GM12891 (cell line): Measurements from ENCODE around the gene ATG5.

Experiments
- PAX5 ChIP-seq: IDR thresholded peaks from 2 replicates; pipeline ENCODE4 v1.6.1; 2011; ENCODE audit warnings: low read length, moderate library complexity, mild to moderate bottlenecking; ENCODE audit not compliant: insufficient read depth, severe bottlenecking
- POLR2A ChIP-seq: IDR thresholded peaks from 2 replicates; pipeline ENCODE4 v1.6.1; 2011; ENCODE audit warnings: low read depth, low read length, control low read depth
- POLR2AphosphoS5 ChIP-seq: IDR thresholded peaks from 2 replicates; pipeline ENCODE4 v1.6.1; 2011; ENCODE audit warnings: low read depth, low read length, control low read depth
- POU2F2 ChIP-seq: IDR thresholded peaks from 2 replicates; pipeline ENCODE4 v1.6.1; 2011; ENCODE audit warnings: low read depth, mild to moderate bottlenecking, control low read depth, low read length, moderate library complexity
- SPI1 ChIP-seq: IDR thresholded peaks from 2 replicates; pipeline ENCODE4 v1.6.1; 2011; ENCODE audit warnings: low read depth, low read length, control low read depth
- TAF1 ChIP-seq: IDR thresholded peaks from 2 replicates; pipeline ENCODE4 v1.6.1; 2011; ENCODE audit warnings: low read depth, low read length, control low read depth

- TF ChIP-seq POLR2A (no peak), POLR2AphosphoS5 (no peak), SPI1 (no peak), TAF1 (no peak), POU2F2 (no peak), PAX5 (no peak)
Observed at GRCh38 chr6:106187424-106187982, 138.1 kb downstream of the ATG5 start.
